GM18873 (cell line): ENCODE measurements around the gene AFF1.
"Not testable (repeated sequence)": the region's sequence is repeated elsewhere in the genome, so short reads cannot be mapped to it uniquely, and the experiment has no call there.

ENCODE experiments used
- ATAC-seq: cut with Tn5 transposase; IDR thresholded peaks from one replicate; pipeline ENCODE4 v1.9.1; 2021; ENCODE audit warnings: mild to moderate bottlenecking, moderate library complexity, moderate number of reproducible peaks; ENCODE audit not compliant: unreplicated experiment, low FRiP score

The AFF1 gene

DNA sequence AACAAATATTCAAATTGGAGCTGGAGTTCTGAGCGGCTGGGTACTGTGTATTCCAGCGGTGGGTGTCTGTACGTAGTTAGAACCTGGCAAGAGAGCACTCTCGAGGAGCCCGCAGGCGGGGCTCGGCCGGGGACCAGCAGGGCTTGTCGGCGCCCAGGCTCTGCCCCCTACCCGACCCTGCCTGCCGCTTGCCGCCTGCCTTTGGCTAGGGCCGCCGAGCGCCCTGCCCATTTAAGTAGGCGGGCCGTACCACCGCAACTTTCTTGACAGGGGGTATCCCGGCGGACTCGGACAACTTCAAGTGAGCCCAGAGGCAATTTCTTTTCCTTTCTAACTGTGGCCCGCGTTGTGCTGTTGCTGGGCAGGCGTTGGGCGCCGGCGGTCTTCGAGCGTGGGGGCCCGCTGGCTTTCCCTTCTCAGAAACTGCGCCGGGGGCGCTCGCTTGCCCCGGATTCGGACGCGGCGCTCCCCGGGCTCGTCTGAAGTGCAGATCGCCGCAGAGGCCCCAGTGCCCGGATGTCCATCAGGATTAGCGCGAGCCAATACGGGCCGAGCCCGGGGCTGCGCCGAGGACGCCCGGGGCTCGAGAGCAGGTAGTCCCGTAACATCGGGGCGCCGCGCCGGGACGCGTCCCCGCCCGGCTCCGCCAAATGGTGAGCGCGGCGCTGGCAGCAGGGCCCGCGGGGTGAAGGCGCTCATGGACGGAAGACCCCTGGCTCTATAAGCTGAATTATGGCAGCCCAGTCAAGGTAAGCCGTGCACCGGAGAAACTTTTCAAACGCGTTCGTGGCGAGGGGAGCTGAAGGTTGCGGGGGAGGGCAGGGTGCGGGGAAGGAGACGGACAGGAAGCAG, 72.1 kb downstream of the AFF1 start:
- ATAC-seq = peak; percentile 75

- no peak for ATAC-seq
Observed at GRCh38 chr4:87007528-87008446, 73.0 kb downstream of the AFF1 start.

GRCh38 chr4:87009095-87009648, 74.4 kb downstream of the AFF1 start:
- ATAC-seq = no peak

GRCh38 chr4:87010192-87010591, 75.4 kb downstream of the AFF1 start:
- ATAC-seq = no peak

GRCh38 chr4:87011340-87012034, 76.7 kb downstream of the AFF1 start:
- no peak for ATAC-seq

DNA sequence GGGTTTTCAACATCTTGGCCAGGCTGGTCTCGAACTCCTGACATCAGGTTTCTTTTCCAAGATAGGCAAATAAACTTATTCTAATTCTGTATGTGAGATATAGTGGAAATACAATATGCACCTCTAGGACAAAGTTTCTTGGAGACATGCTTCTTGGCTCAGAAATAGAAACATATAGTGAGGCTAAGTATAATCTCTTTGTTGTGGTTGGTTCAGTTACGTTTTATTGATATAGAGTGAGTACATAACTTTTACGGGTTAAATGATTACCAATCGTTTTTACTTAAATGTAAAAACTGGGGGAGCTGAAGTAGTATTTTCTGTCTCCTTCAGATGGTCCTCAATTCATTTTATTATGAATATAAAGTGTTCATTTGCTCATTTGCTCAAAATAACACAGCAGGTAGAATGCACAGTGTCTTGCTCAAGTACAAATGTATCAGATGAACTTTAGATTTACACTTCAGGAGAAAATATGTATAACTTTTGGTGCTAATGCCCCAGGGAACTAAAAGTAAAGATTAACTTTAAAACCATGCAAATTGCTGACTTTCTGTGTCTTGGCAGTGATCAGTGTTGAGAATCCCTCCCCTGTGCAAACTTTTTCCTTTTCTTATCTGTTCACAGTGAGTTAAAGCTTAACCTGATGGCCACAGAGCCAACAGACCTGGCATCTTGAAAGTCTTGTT, 77.6 kb downstream of the AFF1 start:
- peak; percentile 87 for ATAC-seq

GRCh38 chr4:87012954-87013308, 78.1 kb downstream of the AFF1 start:
- not testable (repeated sequence) for ATAC-seq

DNA sequence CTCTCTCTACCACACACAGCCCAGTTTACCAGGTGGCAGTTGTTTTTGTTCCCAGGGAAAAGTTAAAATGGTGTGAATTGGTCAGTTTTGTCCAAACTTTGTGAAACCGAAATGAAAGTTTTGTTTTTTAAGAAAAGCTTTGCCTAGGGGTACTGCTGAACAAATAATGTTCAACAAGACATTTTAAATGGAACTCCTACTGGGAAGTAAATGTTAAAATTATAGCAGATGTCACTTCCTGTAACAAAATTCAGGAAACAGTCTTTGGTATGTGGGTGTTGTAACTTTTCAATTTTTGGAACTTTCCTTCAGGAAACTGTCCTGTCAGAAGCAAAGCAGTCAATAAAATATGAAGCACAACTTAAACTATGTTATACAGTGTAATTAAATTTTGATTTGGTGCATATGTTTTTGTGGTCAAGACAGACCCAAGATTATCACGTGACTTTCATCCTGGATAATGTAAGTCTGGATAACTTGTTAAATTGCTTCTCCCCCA, 79.5 kb downstream of the AFF1 start:
- no peak for ATAC-seq

- no peak for ATAC-seq
Observed at GRCh38 chr4:87015416-87015815, 80.6 kb downstream of the AFF1 start.

GRCh38 chr4:87017580-87018342, 83.0 kb downstream of the AFF1 start:
- ATAC-seq = no peak

- no peak for ATAC-seq
Observed at GRCh38 chr4:87018753-87019152, 83.9 kb downstream of the AFF1 start.

DNA sequence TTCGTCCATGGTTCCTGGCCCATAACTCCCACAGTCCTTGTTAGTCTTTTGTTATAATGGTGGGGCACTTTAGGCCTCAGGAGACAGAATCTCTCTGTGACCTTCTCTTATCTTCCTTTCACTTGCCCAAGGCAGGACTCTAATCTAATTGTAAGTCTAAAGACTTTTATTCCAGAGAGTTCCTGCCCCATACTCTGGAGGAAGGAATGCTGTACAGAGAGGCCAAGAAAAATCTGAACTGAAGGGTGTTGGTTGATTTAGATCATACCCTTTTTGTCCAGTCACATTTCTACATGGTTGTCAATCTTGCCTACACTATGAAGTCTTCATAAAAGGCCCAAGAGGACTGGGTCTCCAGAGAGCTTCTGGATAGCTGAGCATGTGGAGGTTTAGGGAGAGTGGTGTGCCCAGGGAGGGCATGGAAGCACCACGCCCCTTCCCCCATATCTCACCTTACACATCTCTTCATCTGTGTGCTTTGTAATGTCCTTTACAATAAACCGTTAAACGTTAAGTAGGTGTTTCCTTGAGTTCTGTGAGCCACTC, 84.5 kb downstream of the AFF1 start:
- ATAC-seq = no peak

DNA sequence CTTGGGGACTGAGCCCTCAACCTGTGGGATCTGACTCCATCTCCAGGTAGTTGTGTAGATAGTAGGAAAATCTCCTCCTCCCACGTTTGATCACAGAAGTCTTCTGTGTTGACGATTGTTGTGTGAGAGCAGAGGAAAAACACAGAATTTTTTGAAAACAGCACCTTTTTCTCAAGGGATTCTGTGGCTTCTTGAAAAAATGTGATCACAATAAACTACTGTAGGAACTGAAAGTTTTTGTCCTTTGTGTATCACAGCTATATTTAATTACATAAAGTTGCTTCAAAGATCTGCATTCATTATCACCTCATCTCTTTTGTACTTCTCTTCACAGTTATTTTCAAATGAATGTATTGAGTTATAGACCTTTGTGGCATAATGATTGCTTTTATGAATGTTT, 85.1 kb downstream of the AFF1 start:
- ATAC-seq = no peak

DNA sequence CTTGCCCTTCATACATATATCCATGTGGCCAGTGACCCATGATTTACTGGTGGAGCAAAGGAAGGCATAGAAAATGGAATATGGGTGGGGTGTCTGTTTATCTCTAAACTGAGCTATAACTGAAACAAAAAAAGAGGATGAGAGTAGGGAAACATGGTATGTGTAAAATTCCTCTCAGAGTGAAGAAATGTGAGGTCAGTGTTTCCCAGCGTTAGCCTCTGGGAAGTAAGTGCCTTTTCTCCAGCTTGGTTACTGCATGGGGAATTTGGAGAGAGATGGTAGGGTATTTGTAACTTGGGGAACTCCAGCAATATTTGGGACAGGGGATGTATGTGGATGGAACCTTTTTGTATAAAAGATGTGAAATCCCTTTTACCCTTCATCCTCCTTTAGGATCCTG, 89.4 kb downstream of the AFF1 start:
- no peak for ATAC-seq

DNA sequence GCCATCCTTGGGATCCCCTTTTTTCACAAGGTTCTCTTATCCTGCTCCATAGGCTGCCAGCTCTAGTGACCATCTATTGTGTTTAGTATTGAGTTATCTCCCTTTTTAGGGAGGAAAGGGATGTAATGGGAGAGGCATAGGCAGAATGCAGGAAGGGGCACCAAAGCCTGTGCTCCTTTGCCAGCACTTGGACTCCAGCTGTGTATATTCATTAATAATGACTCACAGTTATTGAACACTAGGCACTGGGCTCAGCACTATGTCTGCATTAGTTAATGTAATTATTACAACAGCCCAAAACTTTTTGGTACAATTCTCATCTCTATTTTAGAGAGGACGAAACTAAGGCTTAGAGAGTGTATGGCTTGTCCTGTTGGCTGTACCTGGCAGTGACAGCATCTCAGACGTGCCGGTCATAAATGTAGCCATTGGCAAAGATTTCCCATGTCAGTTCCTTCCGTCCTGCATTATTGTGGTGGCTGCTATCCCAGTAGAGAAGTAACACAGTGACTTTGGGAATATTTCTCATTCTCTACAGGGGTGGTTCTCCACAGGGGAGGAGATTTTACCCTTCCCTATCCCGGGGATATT, 90.3 kb downstream of the AFF1 start:
- no peak for ATAC-seq

DNA sequence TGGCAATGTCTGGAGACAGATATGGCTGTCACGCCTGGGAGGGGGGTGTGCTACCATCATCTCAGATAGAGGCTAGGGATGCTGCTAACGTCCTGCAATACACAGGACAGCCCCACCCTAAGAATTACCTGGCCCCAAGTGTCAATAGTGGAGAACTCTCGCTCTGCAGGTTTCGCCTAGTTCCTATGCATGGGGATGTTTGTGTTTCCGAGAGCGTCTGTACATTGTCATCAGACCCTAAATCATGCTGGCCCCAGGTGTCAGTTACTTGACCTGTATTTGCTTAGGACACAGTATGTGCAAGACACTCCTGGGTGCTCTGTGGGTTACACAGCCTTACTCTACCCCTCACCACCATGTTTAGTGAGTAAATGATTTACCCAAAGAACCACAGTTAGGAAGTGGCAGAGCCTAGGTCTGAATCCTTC, 90.8 kb downstream of the AFF1 start:
- ATAC-seq = peak; percentile 90

DNA sequence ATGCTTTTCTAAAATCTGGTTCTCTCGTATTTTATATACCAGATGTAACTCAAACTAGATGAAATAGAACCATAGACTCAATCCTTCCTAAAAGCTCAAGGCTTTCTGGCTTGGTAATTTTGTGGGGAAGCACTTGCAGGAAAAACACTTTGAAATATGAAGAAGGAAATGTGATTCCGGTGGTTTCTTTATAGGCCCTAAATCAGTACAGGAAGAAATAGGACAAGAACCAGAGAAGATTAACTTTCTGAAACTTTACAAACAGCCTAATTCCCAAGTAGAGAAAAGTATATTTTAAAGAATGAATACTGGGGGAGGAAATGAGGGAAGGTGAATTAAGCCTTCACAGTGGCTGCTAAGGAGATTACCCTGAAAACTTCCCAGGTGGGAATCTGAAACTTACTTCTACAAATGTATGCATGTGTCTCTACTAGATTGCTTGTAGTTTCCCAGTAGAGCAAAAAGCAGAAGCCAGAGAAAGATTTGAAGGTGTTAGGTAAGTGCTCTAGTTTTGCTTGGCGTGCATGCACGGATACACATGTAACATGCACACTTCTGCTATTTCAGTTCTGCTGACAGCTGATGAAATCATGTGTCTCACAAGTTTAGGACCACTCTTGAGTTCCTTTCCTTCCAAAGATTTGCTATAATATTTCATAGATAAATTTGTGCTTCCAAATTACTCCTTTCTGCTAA, 92.1 kb downstream of the AFF1 start:
- peak; percentile 48 for ATAC-seq

DNA sequence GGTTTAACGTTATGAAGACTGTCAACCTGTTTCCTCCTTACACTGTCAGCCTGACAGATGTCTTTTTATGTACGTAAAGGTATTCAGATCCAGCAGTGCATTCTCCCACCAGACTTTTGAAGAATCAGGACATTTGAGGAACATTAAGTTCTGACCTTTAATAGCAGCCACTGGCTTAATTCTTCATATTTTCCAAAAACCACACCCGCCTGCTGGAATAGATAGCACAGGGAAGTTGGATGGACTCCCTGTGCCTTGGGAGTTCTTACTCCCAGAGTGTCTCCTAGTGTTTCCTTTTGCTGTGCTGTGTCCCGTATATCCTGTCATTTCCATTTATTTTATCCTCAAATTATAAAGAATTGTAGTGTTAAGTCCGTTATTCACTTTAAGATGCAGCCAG, 94.5 kb downstream of the AFF1 start:
- no peak for ATAC-seq
